Brain pericyte (primary cell): ENCODE measurements around the gene TRIOBP.

Experiments
- DNase-seq: peaks from one replicate; pipeline ENCODE4 v3.0.0-alpha.2; 2012; ENCODE audit warnings: low read depth, low spot score

TRIOBP gene

GRCh38 chr22:37749831-37750595 is 53.2 kb downstream of the TRIOBP start:
- DNase-seq, result no peak

- DNase-seq, result no peak
Measured at GRCh38 chr22:37750596-37751162, 53.8 kb downstream of the TRIOBP start.

GRCh38 chr22:37751449-37752188 is 54.8 kb downstream of the TRIOBP start:
- DNase-seq, result no peak

GRCh38 chr22:37752189-37753087 is 55.6 kb downstream of the TRIOBP start:
- DNase-seq, result peak; percentile 79

GRCh38 chr22:37753746-37754145 is 56.9 kb downstream of the TRIOBP start:
- DNase-seq, result no peak

- DNase-seq, result no peak
Measured at GRCh38 chr22:37757663-37758062, 60.8 kb downstream of the TRIOBP start.

- DNase-seq, result no peak
Measured at GRCh38 chr22:37758694-37759093, 61.8 kb downstream of the TRIOBP start.

- DNase-seq, result no peak
Measured at GRCh38 chr22:37759281-37759680, 62.4 kb downstream of the TRIOBP start.

- no peak for DNase-seq
Measured at GRCh38 chr22:37760152-37760551, 63.3 kb downstream of the TRIOBP start.

GRCh38 chr22:37762389-37762836 is 65.6 kb downstream of the TRIOBP start:
- no peak for DNase-seq

- no peak for DNase-seq
Measured at GRCh38 chr22:37763012-37763411, 66.2 kb downstream of the TRIOBP start.

GRCh38 chr22:37763652-37764051 is 66.8 kb downstream of the TRIOBP start:
- DNase-seq, result no peak

- no peak for DNase-seq
Measured at GRCh38 chr22:37764622-37765021, 67.8 kb downstream of the TRIOBP start.

- no peak for DNase-seq
Measured at GRCh38 chr22:37765498-37765897, 68.7 kb downstream of the TRIOBP start.

- DNase-seq, result no peak
Measured at GRCh38 chr22:37765953-37766576, 69.2 kb downstream of the TRIOBP start.

- DNase-seq, result no peak
Measured at GRCh38 chr22:37768273-37768672, 71.4 kb downstream of the TRIOBP start.

- no peak for DNase-seq
Measured at GRCh38 chr22:37769056-37769455, 72.2 kb downstream of the TRIOBP start.

- DNase-seq, result no peak
Measured at GRCh38 chr22:37771081-37771480, 74.2 kb downstream of the TRIOBP start.

GRCh38 chr22:37771702-37772427 is 75.0 kb downstream of the TRIOBP start:
- no peak for DNase-seq

GRCh38 chr22:37774728-37775127 is 77.9 kb downstream of the TRIOBP start:
- no peak for DNase-seq
